HG03469 (cell line): ENCODE results near the gene KRTAP10-9.
"Not testable (repeated sequence)": the region's sequence is repeated elsewhere in the genome, so short reads cannot be mapped to it uniquely, and the experiment has no call there.

Experiments used
- ATAC-seq: cut with Tn5 transposase; IDR thresholded peaks from one replicate; pipeline ENCODE4 v1.9.1; 2021; ENCODE audit warnings: mild to moderate bottlenecking, moderate library complexity, moderate number of reproducible peaks; ENCODE audit not compliant: unreplicated experiment

KRTAP10-9 gene

DNA sequence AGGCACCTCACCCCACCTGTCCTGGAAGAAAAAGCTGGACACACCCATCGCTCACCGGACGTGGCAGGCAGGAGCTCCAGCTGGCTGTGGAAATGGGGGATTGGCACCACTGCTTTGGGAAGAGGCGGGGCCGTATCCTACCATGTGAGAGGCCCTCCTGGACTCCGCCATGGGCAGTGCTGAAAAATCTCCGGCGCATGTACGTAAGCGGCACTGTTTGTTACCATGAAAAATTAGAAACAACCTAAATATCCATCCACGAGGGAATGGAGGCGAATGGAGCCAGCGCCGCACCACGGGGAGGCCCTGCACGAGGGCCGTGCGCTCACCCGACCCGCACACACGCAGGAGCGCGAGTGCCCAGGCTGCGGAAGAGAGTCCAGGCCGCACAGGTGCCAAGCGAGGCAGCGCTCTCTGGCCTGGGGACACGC lies 11.9 kb upstream of the KRTAP10-9 start:
- no peak for ATAC-seq

DNA sequence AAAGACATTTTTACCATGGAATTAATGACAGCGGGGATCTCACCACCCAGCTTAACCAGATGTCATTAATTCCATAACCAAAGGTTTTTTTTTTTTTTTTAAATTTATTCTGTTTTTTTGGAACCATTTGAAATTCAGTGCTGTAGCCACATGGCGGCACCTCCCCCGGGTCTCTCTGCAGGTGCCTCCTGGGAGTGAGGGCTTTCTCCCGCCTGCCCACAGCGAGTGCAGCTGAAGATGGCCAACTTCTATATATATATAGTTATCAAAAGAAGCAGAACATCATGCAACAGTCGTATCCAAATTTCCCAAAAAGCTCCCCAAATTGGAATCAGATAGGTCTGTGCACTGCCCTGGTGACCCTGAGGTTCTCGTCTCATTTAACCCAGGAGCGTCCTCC lies 11.4 kb upstream of the KRTAP10-9 start:
- no peak for ATAC-seq

DNA sequence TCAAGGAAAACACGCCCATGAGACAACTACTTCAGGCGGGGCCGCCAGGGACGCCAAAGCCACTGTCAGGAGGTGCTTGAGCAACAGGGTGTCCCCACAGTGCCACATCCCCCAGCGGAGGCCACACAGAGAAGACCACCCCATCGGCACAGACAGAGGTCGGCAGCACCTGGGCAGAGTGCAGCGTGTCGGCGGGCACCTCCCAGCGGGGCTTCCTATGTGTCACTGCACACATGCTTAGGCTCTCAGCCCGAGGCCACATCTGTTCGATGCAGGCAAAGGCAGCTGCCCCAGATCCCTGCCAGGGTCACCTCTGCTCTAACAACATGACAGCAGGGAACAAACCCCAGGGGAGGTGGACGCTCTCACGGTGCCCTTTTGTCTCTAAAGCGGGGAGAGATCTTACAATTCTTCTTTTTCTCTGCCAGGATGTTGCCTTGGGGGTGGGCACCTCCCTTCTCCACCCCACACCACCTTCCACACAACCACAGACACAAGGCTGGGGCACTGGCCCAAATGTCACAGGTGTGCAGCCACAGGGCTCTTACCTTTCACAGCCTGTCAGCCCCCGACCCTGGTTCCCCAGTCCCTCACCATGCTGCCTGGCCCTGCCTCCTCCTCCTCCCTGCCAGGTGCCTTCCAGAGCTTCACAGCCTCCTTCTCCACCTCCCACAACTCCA lies 10.8 kb upstream of the KRTAP10-9 start:
- ATAC-seq: no peak

DNA sequence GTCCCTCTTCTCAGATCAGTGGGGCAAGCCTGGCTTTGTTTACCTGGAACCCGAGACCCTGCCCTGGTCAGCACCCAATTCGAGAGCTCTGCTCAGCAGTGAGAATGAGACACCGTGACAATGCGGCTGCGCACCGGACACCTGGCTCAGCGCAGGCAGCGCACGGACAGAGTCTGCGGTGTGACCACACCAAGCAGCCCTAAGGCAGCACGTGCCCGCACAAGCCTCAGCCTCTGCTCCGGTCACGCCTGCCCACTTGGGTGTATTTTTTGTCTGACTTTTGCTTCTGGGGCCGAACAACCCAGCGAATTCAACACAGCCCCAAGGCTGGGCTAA lies 10.3 kb upstream of the KRTAP10-9 start:
- ATAC-seq: no peak

DNA sequence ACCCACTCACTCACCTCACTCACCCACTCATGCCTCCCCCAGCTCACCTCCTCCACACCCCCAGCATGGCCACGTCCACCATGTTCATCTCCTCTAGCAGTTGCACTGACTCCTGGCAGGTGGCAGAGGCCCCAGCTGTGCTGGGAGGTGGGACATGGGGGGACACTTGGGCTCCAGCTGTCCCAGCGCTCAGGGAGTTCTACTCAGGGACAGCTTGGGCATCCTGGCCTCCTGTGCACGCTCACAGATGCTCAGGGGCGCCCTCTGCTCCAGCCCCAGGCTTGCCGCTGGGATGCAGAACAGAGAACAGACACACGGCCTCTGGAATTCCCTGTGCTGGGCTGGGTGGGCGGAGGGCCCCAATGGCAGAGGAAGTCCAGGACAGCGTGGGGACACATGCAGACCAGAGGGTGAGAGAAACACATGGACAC lies 9.8 kb upstream of the KRTAP10-9 start:
- no peak for ATAC-seq

DNA sequence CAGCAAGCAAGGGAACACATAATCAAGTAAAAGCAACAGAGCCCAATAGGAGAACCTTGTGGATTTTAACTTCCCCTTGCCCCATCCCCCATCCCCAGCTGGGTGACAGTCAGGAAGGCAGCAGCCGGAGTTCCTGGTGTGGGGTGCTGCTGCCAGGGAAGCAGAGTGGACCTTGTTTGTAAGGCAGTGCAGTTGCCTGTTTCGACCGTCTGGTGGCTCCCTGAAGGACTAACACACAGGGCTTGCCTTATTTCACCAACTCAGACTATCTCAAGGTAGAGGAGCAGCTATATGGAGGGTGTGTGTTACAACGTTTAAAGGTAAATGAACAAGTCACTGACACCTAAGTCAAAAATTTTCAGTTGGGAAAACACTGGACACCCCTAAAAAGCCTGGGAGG lies 8.4 kb upstream of the KRTAP10-9 start:
- no peak for ATAC-seq

DNA sequence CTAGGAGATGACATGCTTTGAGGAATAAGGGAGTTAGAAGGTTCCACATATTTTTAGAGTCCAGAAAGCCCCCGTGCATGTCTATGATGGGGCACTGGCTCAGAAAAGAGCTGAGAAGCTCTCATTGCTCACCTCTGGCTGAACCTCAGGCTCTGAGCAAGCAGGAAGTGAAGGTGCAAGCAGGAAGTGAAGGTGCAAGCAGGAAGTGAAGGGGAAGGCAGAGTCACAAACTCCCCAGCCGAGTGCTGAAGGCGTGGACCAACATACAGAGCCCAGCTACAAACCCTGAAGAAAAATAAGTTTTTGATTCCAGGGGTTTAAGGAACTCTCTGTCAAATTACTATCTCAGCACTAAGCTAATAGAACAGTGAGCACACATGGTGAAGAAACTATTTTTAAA lies 8.0 kb upstream of the KRTAP10-9 start:
- ATAC-seq: no peak

DNA sequence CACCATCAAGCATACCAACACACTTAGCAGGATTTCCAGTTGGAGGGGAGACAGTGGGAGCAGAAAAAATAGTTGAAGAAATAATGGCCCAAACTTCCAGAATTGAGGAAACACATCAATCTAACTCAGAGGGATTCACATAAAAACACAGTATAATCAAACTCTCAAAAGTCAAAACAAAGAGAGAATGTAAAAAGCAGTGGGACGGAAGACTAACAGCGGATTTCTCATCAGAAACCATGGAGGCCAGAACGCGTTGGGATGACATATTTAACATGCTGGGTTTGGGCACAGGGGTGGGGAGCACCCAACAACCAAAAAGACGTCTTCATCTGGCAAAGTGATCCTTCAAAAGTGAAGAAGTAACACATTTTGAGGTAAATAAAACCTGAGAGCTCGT lies 7.0 kb upstream of the KRTAP10-9 start:
- no peak for ATAC-seq

DNA sequence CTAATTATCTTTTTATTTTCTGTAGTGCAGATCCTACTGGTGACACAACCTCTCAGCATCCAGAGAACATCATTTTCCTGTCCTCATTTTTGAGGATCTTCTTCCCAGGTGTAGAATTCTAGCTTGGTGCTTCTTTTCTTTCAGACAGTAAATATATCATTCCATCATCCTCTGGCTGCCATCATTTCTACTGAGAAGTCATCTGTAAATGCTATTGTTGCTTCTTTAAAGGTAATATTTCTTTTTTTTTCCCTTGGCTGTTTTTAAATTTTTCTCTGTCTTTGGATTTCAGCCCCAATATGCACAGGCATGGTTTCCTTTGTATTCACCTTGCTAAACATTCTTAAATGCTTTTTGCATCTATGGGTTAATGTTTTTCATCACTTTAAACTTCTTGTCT lies 3.3 kb upstream of the KRTAP10-9 start:
- no peak for ATAC-seq

DNA sequence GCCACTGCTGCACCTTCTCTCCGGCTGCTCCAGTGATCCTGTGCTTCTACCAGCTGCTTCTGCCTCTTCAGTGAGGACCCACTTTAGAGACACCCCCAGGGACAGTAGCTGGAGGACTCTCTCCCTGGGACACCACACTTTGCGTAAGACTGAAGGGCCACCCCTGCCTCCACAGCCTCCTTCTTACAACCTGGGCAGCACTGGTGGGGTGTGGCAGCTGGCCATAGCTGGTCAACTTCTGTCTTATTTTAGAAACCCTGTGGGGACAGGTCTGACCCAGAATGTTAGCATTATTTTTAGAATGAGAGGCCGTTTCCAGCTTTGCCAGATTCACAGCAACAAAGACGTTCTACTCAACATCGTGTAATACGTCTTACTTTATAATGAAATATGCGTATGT lies 1.1 kb upstream of the KRTAP10-9 start:
- ATAC-seq: no peak

DNA sequence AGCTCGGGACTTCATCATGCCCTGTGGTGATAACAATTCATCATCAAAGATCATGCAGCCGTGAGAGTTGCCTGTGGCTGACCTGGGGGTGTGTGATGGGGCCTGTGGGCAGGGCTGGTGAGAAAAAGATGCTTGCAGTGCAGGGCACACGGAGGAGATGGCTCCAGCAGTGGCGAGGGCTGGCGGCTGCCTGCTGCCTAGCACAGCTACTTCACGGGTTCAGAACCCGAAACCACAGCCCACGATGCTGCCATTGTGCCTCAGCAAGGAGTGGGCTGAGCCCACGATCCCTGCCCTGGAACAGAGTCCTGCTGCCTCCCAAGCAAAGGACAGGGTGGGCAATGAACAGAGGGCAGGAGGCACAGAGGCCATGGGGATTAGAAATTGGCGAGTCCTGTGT lies 631 bp upstream of the KRTAP10-9 start:
- ATAC-seq: no peak

DNA sequence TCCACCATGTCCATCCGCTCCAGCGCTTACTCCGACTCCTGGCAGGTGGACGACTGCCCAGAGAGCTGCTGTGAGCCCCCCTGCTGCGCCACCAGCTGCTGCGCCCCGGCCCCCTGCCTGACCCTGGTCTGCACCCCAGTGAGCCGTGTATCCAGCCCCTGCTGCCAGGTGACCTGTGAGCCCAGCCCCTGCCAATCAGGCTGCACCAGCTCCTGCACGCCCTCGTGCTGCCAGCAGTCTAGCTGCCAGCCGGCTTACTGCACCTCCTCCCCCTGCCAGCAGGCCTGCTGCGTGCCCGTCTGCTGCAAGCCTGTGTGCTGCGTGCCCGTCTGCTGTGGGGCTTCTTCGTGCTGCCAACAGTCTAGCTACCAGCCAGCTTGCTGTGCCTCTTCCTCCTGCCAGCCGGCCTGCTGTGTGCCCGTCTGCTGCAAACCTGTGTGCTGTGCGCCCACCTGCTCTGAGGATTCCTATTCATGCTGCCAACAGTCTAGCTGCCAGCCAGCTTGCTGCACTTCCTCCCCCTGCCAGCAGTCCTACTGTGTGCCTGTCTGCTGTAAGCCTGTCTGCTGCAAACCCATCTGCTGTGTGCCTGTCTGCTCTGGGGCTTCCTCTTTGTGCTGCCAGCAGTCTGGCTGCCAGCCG lies 409 bp downstream of the KRTAP10-9 start:
- not testable (repeated sequence) for ATAC-seq

DNA sequence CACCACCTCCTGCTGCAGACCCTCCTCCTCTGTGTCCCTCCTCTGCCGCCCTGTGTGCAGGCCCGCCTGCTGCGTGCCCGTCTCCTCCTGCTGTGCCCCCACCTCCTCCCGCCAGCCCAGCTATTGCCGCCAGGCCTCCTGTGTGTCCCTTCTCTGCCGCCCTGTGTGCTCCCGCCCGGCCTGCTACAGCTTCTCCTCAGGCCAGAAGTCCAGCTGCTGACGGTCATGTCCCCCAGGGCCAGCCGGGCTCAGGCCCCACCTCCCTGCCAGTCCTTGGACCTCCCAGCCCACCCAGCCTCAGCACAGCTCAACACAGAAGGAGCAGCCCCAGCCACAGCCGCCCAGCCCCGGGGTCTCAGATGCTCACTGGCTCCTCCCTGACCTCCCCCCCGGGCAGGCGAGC lies 939 bp downstream of the KRTAP10-9 start:
- not testable (repeated sequence) for ATAC-seq

DNA sequence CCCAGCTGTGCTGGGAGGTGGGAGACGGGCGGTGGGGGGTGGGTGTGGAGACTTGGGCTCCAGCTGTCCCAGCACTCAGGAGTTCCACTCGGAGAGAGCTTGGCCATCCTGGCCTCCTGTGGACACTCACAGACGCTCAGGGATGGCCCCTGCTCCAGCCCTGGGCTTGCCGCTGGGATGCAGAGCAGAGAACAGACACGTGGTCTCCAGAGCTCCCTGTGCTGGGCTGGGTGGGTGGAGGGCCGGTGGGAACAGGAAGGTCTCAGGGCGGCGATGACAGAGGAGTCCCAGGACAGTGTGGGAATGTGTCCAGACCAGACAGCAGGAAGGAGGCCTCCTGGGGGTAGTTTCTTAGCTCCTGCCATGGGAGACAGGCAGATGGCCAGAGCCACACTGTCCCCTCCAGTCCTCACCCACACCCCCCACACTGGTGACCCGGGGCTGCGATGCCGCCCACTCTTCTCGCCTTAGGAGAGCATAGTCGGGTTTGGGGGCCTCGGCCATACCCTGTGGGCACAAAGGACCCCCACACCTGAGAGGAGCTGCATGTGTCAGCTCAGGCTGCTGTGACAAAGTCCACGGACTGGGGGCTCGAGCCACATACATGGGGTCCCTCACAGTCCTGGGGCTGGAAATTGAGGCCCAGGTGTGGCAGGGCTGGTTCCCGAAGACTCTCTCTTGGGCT lies 2.0 kb downstream of the KRTAP10-9 start:
- no peak for ATAC-seq

DNA sequence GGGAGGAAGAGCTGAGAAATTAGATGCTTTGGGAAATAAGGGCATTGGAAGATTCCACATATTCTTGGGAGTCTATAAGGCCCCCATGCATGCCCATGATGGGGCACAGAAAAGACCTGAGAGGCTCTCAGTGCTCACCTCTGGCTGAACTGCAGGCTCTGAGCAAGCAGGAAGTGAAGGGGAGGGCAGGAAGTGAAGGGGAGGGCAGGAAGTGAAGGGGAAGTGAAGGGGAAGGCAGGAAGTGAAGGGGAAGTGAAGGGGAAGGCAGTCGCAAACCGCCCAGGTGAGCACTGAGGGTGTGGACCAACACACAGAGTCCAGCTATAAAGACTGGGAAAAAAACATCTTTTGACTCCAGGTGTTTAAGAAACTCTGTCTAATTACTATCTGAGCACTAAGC lies 3.5 kb downstream of the KRTAP10-9 start:
- no peak for ATAC-seq

DNA sequence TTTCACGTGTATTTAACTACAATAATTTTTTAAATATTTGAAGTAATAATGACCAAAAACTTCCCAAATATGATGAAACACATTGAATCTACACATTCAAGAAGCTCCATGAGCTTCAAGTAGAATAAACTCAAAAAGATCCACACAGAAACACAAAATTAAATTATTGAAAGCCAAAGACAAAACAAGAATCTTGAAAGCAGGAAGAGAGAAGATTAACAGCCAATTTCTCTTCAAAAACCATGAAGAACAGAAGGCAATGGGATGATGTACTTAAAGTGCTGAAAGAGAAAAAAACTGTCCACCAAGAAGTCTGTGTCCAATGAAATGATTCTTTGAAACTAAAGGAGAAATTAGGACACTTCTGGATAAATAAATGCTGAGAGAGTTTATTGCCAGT lies 5.2 kb downstream of the KRTAP10-9 start:
- ATAC-seq: no peak

DNA sequence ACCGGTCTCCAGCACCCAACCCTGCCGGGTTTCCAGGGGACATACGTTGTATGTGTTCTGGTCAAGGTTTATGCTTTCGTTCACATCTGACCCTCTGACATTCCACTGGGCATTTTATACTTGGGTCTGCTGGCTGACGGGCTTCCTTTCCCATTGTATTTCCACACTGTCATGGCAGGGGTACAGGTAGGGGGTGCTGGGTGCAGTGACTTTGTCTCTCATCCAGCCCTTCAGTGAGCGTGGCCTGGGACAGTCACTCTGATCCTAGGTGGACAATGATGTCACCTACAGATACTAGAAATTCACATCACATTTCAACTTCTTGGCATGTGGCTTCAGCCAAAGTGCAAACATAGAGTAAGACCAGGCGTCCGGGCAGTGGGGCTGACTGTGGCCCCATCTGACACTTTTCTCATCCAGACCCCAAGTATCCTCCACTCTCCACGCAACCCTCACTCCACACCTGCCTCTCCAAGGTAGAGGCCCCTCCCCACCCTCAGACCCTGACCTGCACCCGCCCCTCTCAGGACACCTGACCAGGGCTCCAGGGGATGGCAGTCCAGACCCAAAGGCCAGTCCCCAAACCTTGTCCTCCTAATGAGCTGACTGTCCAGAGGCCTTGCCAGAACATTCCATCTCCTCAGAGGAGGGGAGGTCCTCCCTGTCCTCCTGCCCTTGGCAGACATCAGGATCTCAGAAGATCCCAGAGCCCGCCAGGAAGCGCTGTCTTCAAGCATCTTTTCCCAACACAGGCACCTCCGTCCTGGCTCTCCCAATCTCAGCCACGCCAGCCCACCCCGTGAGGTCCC lies 9.5 kb downstream of the KRTAP10-9 start:
- no peak for ATAC-seq

DNA sequence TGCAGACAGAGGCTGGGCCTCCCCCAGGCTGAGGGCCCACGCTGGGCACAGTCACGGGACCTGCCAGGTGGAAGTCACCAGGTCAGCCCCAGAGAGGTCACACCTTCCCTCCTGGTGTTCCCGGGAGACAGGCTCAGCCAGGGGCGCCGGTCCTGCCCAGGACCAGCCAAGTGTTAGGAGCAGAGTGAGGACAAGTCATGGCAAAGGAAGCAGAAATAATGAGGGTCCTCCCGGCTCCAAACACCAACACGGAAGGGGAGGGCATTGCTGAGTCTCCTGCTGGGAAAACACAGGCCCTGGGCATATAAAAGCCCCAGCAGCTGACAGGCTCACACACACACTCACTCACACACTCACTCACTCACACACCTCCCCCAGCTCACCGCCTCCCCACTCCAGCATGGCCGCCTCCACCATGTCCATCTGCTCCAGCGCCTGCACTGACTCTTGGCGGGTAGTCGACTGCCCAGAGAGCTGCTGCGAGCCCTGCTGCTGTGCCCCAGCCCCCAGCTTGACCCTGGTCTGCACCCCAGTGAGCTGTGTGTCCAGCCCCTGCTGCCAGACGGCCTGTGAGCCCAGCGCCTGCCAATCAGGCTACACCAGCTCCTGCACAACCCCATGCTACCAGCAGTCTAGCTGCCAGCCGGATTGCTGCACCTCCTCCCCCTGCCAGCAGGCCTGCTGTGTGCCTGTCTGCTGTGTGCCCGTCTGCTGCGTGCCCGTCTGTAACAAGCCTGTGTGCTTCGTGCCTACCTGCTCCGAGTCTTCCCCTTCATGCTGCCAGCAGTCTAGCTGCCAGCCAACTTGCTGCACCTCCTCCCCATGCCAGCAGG lies 10.3 kb downstream of the KRTAP10-9 start, which contains the start of gene KRTAP10-10:
KRTAP10-10 (plus strand) TSS at position 339 of the 833 bp plus-strand sequence; CDS start at position 401, 62 bp downstream.
- ATAC-seq: no peak

DNA sequence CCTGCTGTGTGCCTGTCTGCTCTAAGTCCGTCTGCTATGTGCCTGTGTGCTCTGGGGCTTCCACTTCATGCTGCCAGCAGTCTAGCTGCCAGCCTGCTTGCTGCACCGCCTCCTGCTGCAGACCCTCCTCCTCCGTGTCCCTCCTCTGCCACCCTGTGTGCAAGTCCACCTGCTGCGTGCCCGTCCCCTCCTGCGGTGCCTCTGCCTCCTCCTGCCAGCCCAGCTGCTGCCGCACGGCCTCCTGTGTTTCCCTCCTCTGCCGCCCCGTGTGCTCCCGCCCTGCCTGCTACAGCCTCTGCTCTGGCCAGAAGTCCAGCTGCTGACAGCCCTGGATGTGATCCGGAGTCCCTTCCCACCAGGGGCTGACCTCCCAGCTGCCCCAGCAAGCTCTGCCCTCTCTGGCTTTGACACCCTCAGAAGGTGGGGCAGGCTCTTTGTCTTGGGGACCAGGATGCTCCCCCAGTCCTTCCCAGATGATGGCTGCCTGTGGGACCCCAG lies 11.0 kb downstream of the KRTAP10-9 start:
- ATAC-seq: not testable (repeated sequence)
